T-helper 1 cell (primary cell): ENCODE results near the gene HOXD3.

ENCODE experiments used
- DNase-seq, 5 donors: peaks; one replicate each; pipeline ENCODE4 v3.0.0-alpha.2; 2012 to 2020

The HOXD3 gene

GRCh38 chr2:176149481-176149938, 7.6 kb upstream of the HOXD3 start:
- DNase-seq: no peak

- DNase-seq: no peak
Measured at GRCh38 chr2:176149939-176150583, 7.0 kb upstream of the HOXD3 start.

- no peak for DNase-seq
Measured at GRCh38 chr2:176150584-176151441, 6.3 kb upstream of the HOXD3 start.

GRCh38 chr2:176151442-176152287, 5.4 kb upstream of the HOXD3 start, which contains the start of gene HOXD4:
Gene HOXD4 (plus strand): TSS chr2:176151550. CDS start chr2:176151634, 84 bp downstream.
- no peak for DNase-seq

- no peak for DNase-seq
Measured at GRCh38 chr2:176152350-176153181, 4.5 kb upstream of the HOXD3 start.

- DNase-seq: no peak
Measured at GRCh38 chr2:176154576-176155252, 2.4 kb upstream of the HOXD3 start.

- no peak for DNase-seq
Measured at GRCh38 chr2:176155356-176156044, 1.6 kb upstream of the HOXD3 start.

- DNase-seq: no peak
Measured at GRCh38 chr2:176156301-176156806, 753 bp upstream of the HOXD3 start.

GRCh38 chr2:176157499-176158185, 535 bp downstream of the HOXD3 start:
- DNase-seq: no peak

- no peak for DNase-seq
Measured at GRCh38 chr2:176158186-176158591, 1.1 kb downstream of the HOXD3 start.

GRCh38 chr2:176158855-176159662, 2.0 kb downstream of the HOXD3 start:
- no peak for DNase-seq

GRCh38 chr2:176159663-176160250, 2.6 kb downstream of the HOXD3 start:
- no peak for DNase-seq

GRCh38 chr2:176160251-176160985, 3.3 kb downstream of the HOXD3 start:
- no peak for DNase-seq

GRCh38 chr2:176160986-176161824, 4.1 kb downstream of the HOXD3 start:
- DNase-seq: no peak

GRCh38 chr2:176161825-176162626, 4.9 kb downstream of the HOXD3 start:
- DNase-seq: no peak
